Cardiac muscle cell (in vitro differentiated cells and primary cell): ENCODE results near the gene TRIO. TPM values are rescaled to one million over a fixed set of nuclear protein-coding genes. Genes with fewer than 3 reads are reported as not detected.
A peak's percentile ranks its signal among the peaks of the same experiment; 100 is the strongest.

Source experiments
- DNase-seq, 2 donors: peaks; one replicate each; pipeline versions ENCODE4 v3.0.0 to v3.0.0-alpha.2; 2010 to 2017; ENCODE audit warnings: low read depth in 1 of 2, low spot score in 1 of 2
- H3K27ac ChIP-seq: fragments of 200-600 bp; sonication (generic); 2 replicates; pipeline ENCODE4 v1.5.1; 2016
- H3K27me3 ChIP-seq: fragments of 200-600 bp; sonication (generic); 2 replicates; pipeline ENCODE4 v1.6.0; 2016; ENCODE audit warnings: control low read depth
- H3K36me3 ChIP-seq: fragments of 200-600 bp; sonication (generic); 2 replicates; pipeline ENCODE4 v1.5.1; 2016; ENCODE audit warnings: control low read depth
- H3K4me1 ChIP-seq: fragments of 200-600 bp; sonication (generic); 2 replicates; pipeline ENCODE4 v1.8.1; 2017; ENCODE audit warnings: low read depth, mild to moderate bottlenecking, mixed run types
- H3K4me3 ChIP-seq: fragments of 200-600 bp; sonication (generic); 2 replicates; pipeline ENCODE4 v1.5.1; 2016; ENCODE audit warnings: mild to moderate bottlenecking
- H3K9me3 ChIP-seq: fragments of 200-600 bp; sonication (generic); 2 replicates; pipeline ENCODE4 v1.5.1; 2017; ENCODE audit warnings: low read depth, mild to moderate bottlenecking, control low read depth
- polyA plus RNA-seq: library from polyadenylated mRNA; unstranded; fragments of >200 nt; fragmentation: Nextera tagmentation; extraction: Ambion mirVana; gene quantifications from 2 replicates; pipeline ENCODE4 v1.2.1, GENCODE V29; 2016
- total RNA-seq: library from RNA; depleted of rRNA; stranded (reverse); fragments of >200 nt; gene quantifications from 2 replicates; pipeline ENCODE4 v1.2.3, GENCODE V29; 2016
- TF ChIP-seq, protein P1 (sequence below): IDR thresholded peaks from 2 replicates; pipeline ENCODE4 v1.5.1; 2012; ENCODE audit warnings: low read depth, mild to moderate bottlenecking, low read length

The TRIO gene
- total and polyA plus RNA-seq, 2 experiments from 2014 or later = 15.5 to 104 TPM

DNA sequence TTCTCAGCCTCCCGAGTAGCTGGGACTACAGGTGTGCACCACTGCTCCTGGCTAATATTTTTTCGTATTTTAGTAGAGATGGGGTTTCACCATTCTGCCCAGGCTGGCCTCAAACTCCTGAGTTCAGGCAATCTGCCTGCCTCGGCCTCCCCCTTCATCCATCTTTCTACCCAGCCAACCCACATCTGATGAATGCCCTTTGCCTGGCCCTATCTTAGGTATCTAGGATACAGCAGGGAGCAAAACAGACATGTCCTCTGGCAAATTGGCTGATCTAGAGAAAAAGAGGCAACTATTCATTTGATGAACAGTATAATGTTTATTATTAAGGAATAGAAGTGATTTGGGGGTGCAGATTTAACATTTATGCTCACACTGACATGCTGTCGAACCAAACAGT lies 123.0 kb downstream of the TRIO start:
- Histone ChIP-seq H3K27ac (peak overlapping the region; percentile 96), H3K27me3 (no peaks in the 10 kb centered on the region), H3K4me1 (peaks cover 61% of the 10 kb centered on the region), H3K36me3 (no peaks in the 10 kb centered on the region), H3K9me3 (no peaks in the 10 kb centered on the region), H3K4me3 (no peak overlapping the region)
- no peak for DNase-seq
- TF ChIP-seq, protein P1, sequence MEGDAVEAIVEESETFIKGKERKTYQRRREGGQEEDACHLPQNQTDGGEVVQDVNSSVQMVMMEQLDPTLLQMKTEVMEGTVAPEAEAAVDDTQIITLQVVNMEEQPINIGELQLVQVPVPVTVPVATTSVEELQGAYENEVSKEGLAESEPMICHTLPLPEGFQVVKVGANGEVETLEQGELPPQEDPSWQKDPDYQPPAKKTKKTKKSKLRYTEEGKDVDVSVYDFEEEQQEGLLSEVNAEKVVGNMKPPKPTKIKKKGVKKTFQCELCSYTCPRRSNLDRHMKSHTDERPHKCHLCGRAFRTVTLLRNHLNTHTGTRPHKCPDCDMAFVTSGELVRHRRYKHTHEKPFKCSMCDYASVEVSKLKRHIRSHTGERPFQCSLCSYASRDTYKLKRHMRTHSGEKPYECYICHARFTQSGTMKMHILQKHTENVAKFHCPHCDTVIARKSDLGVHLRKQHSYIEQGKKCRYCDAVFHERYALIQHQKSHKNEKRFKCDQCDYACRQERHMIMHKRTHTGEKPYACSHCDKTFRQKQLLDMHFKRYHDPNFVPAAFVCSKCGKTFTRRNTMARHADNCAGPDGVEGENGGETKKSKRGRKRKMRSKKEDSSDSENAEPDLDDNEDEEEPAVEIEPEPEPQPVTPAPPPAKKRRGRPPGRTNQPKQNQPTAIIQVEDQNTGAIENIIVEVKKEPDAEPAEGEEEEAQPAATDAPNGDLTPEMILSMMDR = no peak

DNA sequence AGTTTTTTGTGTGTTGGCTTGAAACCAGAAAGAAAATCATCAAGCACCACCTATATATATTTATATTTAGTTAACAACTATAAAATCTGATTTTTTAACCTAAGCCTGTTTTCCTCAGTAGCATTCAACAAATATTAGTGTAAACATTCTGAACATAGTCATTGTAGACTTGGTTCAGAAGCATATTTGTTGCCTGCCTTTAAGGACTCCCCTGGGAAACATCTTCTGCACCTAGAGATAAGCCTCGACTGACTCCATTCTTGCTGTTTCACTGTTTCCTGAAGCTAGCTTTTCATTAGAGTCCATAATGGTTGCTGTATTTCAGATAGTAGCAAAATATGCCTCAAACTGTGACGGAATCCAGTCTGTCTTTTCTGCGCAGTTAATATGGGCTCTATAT lies 123.5 kb downstream of the TRIO start:
- DNase-seq = peak in 1 of 2 donors; percentile 18
- Histone ChIP-seq H3K4me1 (peaks cover 67% of the 10 kb centered on the region), H3K27ac (peak overlapping the region; percentile 96), H3K36me3 (no peaks in the 10 kb centered on the region), H3K27me3 (no peaks in the 10 kb centered on the region), H3K4me3 (no peak overlapping the region), H3K9me3 (no peaks in the 10 kb centered on the region)
- TF ChIP-seq, protein P1 = no peak

- H3K4me3 ChIP-seq = no peak overlapping the region
- no peaks in the 10 kb centered on the region for H3K9me3 ChIP-seq
- H3K36me3 ChIP-seq = no peaks in the 10 kb centered on the region
- H3K27ac ChIP-seq = peak overlapping the region; percentile 96
- no peaks in the 10 kb centered on the region for H3K27me3 ChIP-seq
- peak; percentile 19 to 62 for DNase-seq
- H3K4me1 ChIP-seq = peaks cover 73% of the 10 kb centered on the region
- TF ChIP-seq, protein P1 = no peak
Measured at GRCh38 chr5:14267166-14267838, 124.2 kb downstream of the TRIO start.

DNA sequence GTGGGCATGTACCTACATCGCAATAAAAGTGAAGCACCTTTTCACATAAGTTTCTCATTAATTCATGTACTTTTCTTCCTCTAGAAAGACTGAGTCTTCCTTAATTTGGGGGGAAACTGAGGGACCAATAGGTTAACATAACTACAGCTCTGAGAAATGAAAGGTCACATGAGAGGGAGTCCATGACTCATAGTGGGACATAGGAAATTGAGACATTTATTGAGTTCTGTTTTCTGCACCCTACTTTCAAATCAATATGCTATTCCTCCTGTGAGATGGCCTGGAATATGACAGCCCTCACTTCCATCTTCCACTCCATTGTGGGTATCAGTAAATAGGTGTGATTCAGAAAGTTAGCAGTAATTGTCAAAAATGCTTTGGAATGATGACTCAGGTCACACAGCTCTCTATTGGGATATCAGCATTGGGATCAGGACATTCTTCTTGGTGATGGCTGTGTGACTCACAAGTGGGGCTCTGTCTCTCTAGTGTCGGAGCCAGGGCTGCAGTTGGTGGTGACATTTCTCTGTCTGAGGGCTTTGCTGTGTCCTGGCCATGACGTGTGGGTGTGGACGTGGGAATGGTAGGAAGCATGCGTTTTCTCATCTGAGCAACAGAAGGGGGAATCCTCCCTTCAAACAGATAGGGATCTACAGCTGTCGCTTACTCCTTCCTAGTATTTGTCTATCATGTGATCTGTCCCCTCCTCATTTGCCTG lies 125.0 kb downstream of the TRIO start:
- Histone ChIP-seq H3K27ac (peak overlapping the region; percentile 96), H3K27me3 (no peaks in the 10 kb centered on the region), H3K9me3 (no peaks in the 10 kb centered on the region), H3K4me1 (peaks cover 78% of the 10 kb centered on the region), H3K4me3 (no peak overlapping the region), H3K36me3 (no peaks in the 10 kb centered on the region)
- DNase-seq = peak in 1 of 2 donors; percentile 32
- TF ChIP-seq, protein P1 = no peak

DNA sequence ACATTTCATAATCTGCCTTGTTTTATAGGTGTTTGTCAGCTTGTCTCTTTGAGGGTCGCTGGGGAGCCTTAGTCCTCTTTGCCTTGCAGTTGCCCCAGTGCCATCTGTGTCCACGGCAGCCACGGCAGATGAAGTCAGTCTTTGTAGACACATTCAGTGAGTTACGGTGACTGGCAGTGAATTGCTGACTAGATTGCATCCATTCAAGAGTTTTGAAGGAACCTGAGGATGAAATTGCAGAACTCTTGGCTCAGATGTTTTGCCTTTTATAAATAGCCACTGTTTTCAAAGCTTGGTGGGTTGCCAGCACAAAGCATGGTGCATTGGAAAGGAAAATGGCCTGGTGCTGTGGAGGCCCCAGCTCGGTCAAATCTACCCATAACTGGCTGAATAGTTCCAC lies 125.6 kb downstream of the TRIO start:
- peak in 1 of 2 donors; percentile 47 for DNase-seq
- H3K27me3 ChIP-seq = no peaks in the 10 kb centered on the region
- no peaks in the 10 kb centered on the region for H3K36me3 ChIP-seq
- no peak overlapping the region for H3K4me3 ChIP-seq
- H3K4me1 ChIP-seq = peaks cover 78% of the 10 kb centered on the region
- peak overlapping the region; percentile 96 for H3K27ac ChIP-seq
- no peaks in the 10 kb centered on the region for H3K9me3 ChIP-seq
- TF ChIP-seq, protein P1 = no peak
